HepG2 (cell line): ENCODE measurements around the gene PGPEP1. TPM values are rescaled to one million over a fixed set of nuclear protein-coding genes. Genes with fewer than 3 reads are reported as not detected.

Source experiments
- DPF2 ChIP-seq: sonication (generic); formaldehyde crosslinking; IDR thresholded peaks from 2 replicates; pipeline ENCODE4 v1.4.0; 2020; ENCODE audit warnings: mild to moderate bottlenecking, low read depth, missing genetic modification reagents, borderline replicate concordance
- EHMT2 ChIP-seq: fragments of 200-600 bp; sonication (generic); IDR thresholded peaks from 2 replicates; pipeline ENCODE4 v1.7.0; 2017; ENCODE audit warnings: antibody characterized with exemption, low read depth, low read length, borderline replicate concordance
- FOXA1 ChIP-seq, 2 experiments: fragments of 450-650 bp in 1 of 2; sonication (generic) in 1 of 2; formaldehyde crosslinking in 1 of 2; IDR thresholded peaks; 2 replicates each; pipeline versions ENCODE4 v1.4.0 to v1.6.1; 2016 to 2020; ENCODE audit warnings: missing genetic modification reagents in 1 of 2
- GRHL1 ChIP-seq: sonication (generic); formaldehyde crosslinking; conservative IDR thresholded peaks from 2 replicates; pipeline ENCODE4 v1.8.0; 2022; ENCODE audit warnings: missing genetic modification reagents
- HMGXB4 ChIP-seq, 2 experiments: sonication (generic) in 1 of 2; formaldehyde crosslinking in 1 of 2; IDR thresholded peaks; 2 replicates each; pipeline versions ENCODE4 v1.4.0 to v1.6.1; 2018 to 2020; ENCODE audit warnings: missing genetic modification reagents in 2 of 2, borderline replicate concordance in 1 of 2, low read depth in 1 of 2, mild to moderate bottlenecking in 1 of 2, missing biosample characterization in 1 of 2
- NCOA1 ChIP-seq: sonication (generic); formaldehyde crosslinking; IDR thresholded peaks from 2 replicates; pipeline ENCODE4 v1.9.0; 2021; ENCODE audit warnings: missing genetic modification reagents
- PITX1 ChIP-seq: sonication (generic); formaldehyde crosslinking; IDR thresholded peaks from 2 replicates; pipeline ENCODE4 v1.5.1; 2020; ENCODE audit warnings: mild to moderate bottlenecking, missing genetic modification reagents
- RXRA ChIP-seq: sonication (generic); formaldehyde crosslinking; IDR thresholded peaks from 2 replicates; pipeline ENCODE4 v1.5.1; 2020; ENCODE audit warnings: missing genetic modification reagents
- SALL2 ChIP-seq: sonication (generic); formaldehyde crosslinking; IDR thresholded peaks from 2 replicates; pipeline ENCODE4 v1.8.1; 2023; ENCODE audit warnings: mild to moderate bottlenecking, missing genetic modification reagents, inconsistent platforms
- SKI ChIP-seq: fragments of 450-650 bp; IDR thresholded peaks from one replicate; pipeline ENCODE4 v1.6.1; 2018; ENCODE audit warnings: mild to moderate bottlenecking; ENCODE audit not compliant: partially characterized antibody
- SYNCRIP ChIP-seq: fragments of 200-400 bp; formaldehyde crosslinking; IDR thresholded peaks from 2 replicates; pipeline ENCODE4 v1.6.1; 2018; ENCODE audit warnings: mild to moderate bottlenecking, low read depth, low read length; ENCODE audit not compliant: insufficient read depth
- ZBTB7B ChIP-seq: sonication (generic); formaldehyde crosslinking; IDR thresholded peaks from 2 replicates; pipeline ENCODE4 v1.4.0; 2020; ENCODE audit warnings: missing genetic modification reagents
- ZNF232 ChIP-seq: sonication (generic); formaldehyde crosslinking; IDR thresholded peaks from 2 replicates; pipeline ENCODE4 v1.4.0; 2020; ENCODE audit warnings: missing genetic modification reagents, borderline replicate concordance
- ZNF280D ChIP-seq: sonication (generic); formaldehyde crosslinking; IDR thresholded peaks from 2 replicates; pipeline ENCODE4 v1.5.1; 2020; ENCODE audit warnings: mild to moderate bottlenecking, missing genetic modification reagents
- ZNF326 ChIP-seq: sonication (generic); formaldehyde crosslinking; IDR thresholded peaks from 2 replicates; pipeline ENCODE4 v1.4.0; 2020; ENCODE audit warnings: missing genetic modification reagents, borderline replicate concordance
- ZNF460 ChIP-seq: sonication (generic); formaldehyde crosslinking; IDR thresholded peaks from 2 replicates; pipeline ENCODE4 v1.5.1; 2020; ENCODE audit warnings: missing genetic modification reagents, mild to moderate bottlenecking, borderline replicate concordance
- ZNF564 ChIP-seq: sonication (generic); formaldehyde crosslinking; IDR thresholded peaks from 2 replicates; pipeline ENCODE4 v1.8.1; 2023; ENCODE audit warnings: mild to moderate bottlenecking, missing genetic modification reagents
- ZNF720 ChIP-seq: sonication (generic); formaldehyde crosslinking; IDR thresholded peaks from 2 replicates; pipeline ENCODE4 v1.4.0; 2020; ENCODE audit warnings: missing genetic modification reagents
- ZNF724P ChIP-seq: sonication (generic); formaldehyde crosslinking; IDR thresholded peaks from 2 replicates; pipeline ENCODE4 v1.8.0; 2022; ENCODE audit warnings: missing genetic modification reagents, borderline replicate concordance
- ZNF768 ChIP-seq: sonication (generic); formaldehyde crosslinking; IDR thresholded peaks from 2 replicates; pipeline ENCODE4 v1.4.0; 2020; ENCODE audit warnings: missing genetic modification reagents
- ZNF879 ChIP-seq: sonication (generic); formaldehyde crosslinking; IDR thresholded peaks from 2 replicates; pipeline ENCODE4 v1.8.1; 2023; ENCODE audit warnings: missing genetic modification reagents
- polyA plus RNA-seq, 8 experiments: library from polyadenylated mRNA; depleted of rRNA in 3 of 8; stranded (reverse) in 7 of 8; unstranded in 1 of 8; fragments of >200 nt; fragmentation: Illumina TruSeq in 4 of 8; extraction: Trizol in 4 of 8; gene quantifications; 2 replicates each; pipeline versions ENCODE4 v1.2.1 to v1.2.3, GENCODE V29; 2011 to 2016; ENCODE audit warnings: low read depth in 4 of 8, missing spikeins in 1 of 8, mixed read lengths in 1 of 8; ENCODE audit not compliant: insufficient read depth in 1 of 8
- total RNA-seq, 5 experiments: library from RNA; depleted of rRNA; stranded (reverse); fragments of >200 nt; fragmentation: Illumina TruSeq; extraction: Trizol; gene quantifications; 2 replicates each; pipeline ENCODE4 v1.2.3, GENCODE V29; 2016; ENCODE audit warnings: low read depth in 1 of 5
- TF ChIP-seq, protein P1 (sequence below): IDR thresholded peaks from 2 replicates; pipeline ENCODE4 v1.6.1; 2016; ENCODE audit warnings: low read depth, control low read depth

Gene PGPEP1
- total and polyA plus RNA-seq, 2 of the 13 experiments (the other 11 are each of a cell fraction or from before 2014, with no cell fraction given) = 53.1 to 56.6 TPM

GRCh38 chr19:18362934-18363542 lies 22.6 kb downstream of the PGPEP1 start (continued):
- TF ChIP-seq ZNF280D (CRISPR knock-in tag) (no peak; the same call in 1 of the 2 replicates), ZNF879 (CRISPR knock-in tag) (no peak), ZNF232 (CRISPR knock-in tag) (no peak), PITX1 (CRISPR knock-in tag) (no peak), ZNF724P (CRISPR knock-in tag) (no peak), EHMT2 (no peak), RXRA (peak; percentile 54; the same call in 1 of the 2 replicates), ZNF460 (CRISPR knock-in tag) (peak; percentile 79), SYNCRIP (no peak), ZNF720 (no peak), SALL2 (peak; percentile 57; the same call in 1 of the 2 replicates), ZNF768 (CRISPR knock-in tag) (no peak), ZNF564 (no peak), DPF2 (CRISPR knock-in tag) (peak; percentile 64; the same call in 1 of the 2 replicates), ZNF326 (CRISPR knock-in tag) (no peak), HMGXB4 (CRISPR knock-in tag; IDR thresholded peaks at IDR 0.05; ENCODE audit: borderline replicate concordance in 1 of 2, low read depth in 1 of 2) (no peak), NCOA1 (CRISPR knock-in tag) (no peak), SKI (peak; percentile 46), ZBTB7B (CRISPR knock-in tag) (peak; percentile 52; the same call in 1 of the 2 replicates), GRHL1 (CRISPR knock-in tag) (no peak), FOXA1 (IDR thresholded peaks at IDR 0.05) (no peak), FOXA1 (CRISPR knock-in tag; IDR thresholded peaks at IDR 0.05) (0 out of 2 replicates have a peak, but pooled peaks have one; percentile 8)
- TF ChIP-seq, protein P1, sequence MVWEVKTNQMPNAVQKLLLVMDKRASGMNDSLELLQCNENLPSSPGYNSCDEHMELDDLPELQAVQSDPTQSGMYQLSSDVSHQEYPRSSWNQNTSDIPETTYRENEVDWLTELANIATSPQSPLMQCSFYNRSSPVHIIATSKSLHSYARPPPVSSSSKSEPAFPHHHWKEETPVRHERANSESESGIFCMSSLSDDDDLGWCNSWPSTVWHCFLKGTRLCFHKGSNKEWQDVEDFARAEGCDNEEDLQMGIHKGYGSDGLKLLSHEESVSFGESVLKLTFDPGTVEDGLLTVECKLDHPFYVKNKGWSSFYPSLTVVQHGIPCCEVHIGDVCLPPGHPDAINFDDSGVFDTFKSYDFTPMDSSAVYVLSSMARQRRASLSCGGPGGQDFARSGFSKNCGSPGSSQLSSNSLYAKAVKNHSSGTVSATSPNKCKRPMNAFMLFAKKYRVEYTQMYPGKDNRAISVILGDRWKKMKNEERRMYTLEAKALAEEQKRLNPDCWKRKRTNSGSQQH (CRISPR knock-in tag) = no peak
